HG03439 (cell line): ENCODE results near the gene SCLY.

ENCODE experiments used
- ATAC-seq: cut with Tn5 transposase; IDR thresholded peaks from one replicate; pipeline ENCODE4 v1.9.1; 2021; ENCODE audit warnings: mild to moderate bottlenecking, moderate library complexity; ENCODE audit not compliant: unreplicated experiment

The SCLY gene

DNA sequence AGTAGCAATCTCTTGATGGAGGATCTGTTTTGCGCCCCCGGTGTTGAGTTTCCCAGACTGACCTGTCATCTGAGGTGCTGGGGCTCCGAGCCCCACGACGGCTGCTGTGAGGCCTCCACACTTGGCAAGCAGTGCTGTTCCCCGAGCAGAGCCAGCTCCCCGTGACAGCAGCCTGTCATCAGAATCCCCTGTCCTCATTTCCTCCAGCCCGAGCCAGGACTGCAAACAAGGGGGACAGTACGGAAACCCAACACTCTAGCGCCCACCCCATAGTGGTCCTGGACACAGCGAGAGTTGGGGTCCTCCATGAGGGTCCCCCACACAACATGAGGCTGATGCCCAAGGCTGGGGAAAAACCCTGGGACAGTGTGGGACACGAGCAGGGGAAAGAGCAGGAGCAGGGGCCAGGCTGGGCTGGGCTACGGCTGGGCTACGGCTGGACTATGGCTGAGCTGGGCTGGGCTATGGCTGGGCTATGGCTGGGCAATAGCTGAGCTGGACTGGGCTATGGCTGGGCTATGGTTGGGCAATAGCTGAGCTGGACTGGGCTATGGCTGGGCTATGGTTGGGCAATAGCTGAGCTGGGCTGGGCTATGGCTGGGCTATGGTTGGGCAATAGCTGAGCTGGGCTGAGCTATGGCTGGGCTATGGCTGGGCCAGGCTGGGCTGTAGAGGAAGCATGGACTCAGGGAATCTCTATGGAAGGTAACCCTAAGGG lies 76.2 kb downstream of the SCLY start:
- ATAC-seq: no peak

DNA sequence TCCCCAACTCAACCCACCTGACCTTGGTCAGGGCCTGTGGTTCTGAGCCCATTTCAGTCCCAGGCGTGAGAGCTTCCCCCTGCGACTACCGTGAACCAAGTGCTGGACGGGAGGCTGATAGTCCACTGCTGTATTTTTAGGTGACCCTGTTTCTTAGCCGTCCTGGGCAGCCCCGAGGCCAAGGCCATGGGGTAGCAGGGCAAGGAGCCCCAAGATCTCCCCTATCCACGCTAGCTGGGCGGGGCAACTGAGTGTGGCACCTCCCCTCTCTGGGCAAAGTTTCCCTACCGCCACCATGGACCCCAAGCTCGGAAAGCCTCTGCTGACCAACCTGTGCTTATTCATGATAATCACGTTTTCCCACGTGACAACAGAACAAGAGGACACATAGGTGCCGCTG lies 77.1 kb downstream of the SCLY start:
- no peak for ATAC-seq

DNA sequence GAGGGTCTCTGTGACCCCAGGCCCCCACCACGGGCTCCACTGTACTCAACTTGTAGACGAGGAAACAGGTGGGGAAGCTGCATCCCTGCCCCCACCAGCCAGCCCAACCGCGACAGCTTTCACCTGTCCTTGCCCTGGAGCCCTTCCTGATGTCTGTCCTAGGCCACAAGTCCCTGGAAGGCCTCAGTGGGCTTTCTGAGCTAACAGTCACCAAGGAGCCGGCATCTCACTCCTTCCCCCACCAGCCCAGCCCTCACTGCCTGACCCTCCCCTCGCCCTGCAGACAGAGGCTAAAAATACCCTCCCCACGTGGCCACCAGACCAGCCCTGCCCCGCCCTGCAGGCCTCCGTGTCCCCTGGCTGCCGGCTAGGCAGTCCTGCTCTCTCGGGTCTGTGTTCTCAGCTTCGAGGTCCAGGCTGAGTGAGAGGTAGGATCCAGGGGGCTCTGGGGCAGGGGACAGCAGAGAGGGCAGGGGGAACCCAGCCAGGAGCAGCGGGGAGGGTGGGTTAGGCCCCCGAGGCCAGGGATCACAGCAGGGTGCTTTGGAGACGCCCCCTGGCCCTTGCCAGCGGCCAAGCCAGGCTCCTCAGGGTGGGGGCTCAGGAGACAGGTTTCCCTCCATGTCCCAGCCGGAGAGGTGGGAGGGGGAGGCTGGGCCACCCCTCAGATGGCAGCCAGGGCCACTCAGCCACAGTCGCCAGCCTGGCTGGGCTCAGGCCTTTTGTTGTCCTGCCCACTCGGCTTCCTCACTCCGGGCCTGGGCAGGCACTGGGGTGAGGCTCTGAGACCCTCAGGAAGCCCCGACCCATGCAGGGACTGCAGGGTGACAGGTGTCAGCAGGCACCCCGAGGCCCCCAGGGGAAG lies 77.8 kb downstream of the SCLY start, which contains the start of gene KLHL30:
TSS of gene KLHL30 (plus strand) at position 338 of the 865 bp plus-strand sequence. CDS start 2,087 bp downstream, outside the sequence.
- no peak for ATAC-seq

DNA sequence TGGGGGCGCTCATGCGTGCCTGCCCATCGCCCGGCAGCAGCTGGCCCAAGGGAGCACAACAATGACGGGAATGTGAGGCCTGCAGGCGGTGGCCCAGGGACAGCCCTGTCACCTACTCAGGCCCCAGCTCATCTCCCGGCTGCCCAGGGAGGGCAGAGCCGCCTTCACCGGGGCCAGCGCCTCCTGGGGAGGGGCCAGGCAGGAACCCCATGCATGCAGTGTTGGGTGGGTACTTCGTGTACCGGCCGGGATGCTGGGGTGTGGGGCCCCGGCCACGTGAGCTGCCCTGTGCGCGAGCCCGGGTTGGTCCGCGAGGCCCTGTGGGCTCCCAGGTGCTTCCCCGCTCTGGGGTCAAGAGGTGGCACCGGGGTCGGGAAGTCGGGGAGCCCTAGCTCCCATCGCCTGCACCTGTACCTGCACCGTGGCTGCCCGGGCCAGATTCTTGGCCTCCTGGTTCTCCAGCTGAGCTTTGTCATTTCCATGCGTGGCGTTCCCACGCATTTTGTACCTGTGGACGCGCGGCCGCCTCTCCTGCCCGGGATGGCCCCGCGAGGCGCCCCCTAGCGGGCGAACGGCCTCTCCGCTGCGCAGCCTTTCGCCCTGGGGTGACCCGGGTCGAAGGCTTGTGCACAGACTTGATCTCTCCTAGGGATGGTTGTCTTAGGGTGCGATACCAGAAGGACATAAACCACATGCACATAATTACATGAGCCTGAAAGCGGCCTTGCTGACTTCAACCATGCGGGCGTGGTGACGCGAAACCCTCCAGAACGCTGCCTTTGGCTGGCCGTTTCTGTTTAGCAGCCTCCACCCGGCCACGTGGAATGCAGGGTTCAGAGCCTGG lies 78.6 kb downstream of the SCLY start:
- no peak for ATAC-seq

DNA sequence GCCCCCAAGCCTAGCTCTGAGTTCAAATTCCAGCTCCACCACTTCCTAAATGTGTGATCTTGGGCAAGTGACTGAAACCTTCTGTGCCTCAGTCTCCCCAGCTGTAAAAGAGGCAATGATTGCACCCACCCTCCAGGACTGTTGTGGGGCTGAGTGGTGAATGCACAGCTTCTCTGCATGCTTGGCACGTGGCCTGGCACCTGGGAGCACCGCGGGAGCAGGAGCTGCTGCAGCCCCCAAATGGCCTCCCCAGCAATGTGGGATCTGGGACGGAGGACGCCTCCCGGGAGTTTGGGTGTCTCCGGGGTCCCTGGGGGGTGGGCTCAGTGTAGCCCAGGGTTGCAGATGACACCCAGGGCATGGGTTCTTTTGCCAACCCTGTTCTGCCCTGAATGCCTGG lies 79.2 kb downstream of the SCLY start:
- ATAC-seq: no peak

DNA sequence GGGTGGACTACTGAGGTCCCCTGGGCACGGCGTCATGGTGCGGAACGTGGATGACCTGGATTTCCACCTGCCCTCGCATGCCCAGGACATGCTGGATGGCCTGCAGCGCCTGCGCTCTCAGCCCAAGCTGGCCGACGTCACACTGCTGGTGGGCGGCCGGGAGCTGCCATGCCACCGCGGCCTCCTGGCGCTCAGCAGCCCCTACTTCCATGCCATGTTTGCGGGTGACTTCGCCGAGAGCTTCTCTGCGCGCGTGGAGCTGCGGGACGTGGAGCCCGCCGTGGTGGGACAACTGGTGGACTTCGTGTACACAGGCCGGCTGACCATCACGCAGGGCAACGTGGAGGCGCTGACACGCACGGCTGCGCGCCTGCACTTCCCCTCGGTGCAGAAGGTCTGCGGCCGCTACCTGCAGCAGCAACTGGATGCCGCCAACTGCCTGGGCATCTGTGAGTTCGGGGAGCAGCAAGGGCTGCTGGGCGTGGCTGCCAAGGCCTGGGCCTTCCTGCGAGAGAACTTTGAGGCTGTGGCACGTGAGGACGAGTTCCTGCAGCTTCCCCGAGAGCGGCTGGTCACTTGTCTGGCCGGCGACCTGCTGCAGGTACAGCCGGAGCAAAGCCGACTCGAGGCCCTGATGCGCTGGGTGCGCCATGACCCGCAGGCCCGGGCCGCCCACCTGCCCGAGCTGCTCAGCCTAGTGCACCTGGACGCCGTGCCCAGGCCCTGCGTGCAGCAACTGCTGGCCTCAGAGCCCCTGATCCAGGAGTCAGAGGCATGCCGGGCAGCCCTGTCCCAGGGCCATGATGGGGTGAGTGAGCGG lies 80.1 kb downstream of the SCLY start:
- ATAC-seq: no peak

DNA sequence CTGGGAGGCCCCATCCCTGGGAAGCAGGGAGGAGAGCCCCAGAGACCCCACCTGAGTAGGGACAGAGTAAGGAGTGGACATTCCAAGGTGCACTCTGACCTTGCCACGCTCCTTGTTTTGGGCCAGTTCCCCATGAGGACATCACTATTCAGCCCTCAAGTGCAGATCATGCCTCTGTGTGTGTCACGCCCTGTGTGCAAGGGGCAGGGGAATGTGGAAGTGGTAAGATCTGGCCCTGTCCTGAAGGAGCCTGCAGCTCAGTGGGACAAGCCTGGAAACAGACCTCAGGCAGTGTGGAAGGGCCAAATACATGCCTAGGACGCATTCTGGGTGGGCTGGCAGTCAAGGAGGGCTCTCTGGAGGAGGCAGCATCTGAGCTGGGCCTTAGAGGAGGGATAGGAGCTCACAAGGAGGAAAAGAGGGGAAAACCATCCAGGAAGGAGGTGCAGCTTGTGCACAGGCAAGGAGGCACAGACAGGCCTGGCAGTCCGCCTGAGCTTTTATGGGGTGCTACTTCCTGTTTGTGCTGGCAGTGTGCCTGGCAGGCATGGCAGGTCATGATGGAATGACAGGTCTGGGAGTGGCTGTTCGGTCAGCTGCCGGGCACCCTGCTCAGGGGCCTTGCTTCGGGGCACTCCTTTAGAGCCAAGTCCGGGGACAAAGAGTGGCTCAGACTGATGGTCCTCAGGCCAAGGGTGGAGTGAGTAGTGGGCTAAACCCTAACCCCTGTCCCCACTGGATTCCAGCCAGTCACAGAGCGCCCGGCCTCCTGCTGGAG lies 80.9 kb downstream of the SCLY start:
- no peak for ATAC-seq

DNA sequence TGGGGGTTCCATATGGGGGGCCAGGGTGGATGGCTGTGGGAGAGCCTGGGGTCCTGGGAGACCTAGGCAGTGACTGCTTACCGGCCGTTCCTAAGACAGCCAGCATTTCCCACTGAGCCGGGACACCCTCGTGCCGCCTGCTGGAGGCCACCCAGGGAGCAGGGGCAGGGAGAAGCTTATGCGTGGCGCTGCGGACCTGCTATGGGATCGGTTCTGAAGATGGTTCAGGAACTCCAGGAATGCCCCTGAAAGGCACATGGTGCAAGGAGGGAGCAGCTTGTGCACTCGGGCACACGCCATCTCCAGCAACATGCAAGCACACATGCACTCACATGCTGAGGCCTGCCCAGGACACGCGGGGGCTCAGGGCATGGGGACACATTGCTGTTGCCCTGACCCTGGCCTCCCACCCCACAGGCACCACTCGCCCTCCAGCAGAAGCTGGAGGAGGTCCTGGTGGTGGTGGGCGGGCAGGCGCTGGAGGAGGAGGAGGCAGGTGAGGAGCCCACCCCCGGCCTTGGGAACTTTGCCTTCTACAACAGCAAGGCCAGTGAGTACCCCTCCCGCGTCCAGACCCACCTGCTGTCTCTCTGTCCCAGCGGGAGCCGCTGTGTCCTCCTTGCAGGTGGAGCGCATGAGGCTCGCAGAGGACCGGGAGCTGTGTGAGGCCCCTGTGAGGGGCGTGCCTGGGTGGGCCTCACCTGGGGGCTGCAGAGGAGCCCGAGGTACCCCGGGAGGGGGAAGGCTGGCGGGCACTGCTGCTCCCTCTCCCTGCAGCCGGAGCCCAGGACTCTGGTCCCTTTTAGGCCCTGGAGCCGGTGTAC lies 81.8 kb downstream of the SCLY start:
- no peak for ATAC-seq

DNA sequence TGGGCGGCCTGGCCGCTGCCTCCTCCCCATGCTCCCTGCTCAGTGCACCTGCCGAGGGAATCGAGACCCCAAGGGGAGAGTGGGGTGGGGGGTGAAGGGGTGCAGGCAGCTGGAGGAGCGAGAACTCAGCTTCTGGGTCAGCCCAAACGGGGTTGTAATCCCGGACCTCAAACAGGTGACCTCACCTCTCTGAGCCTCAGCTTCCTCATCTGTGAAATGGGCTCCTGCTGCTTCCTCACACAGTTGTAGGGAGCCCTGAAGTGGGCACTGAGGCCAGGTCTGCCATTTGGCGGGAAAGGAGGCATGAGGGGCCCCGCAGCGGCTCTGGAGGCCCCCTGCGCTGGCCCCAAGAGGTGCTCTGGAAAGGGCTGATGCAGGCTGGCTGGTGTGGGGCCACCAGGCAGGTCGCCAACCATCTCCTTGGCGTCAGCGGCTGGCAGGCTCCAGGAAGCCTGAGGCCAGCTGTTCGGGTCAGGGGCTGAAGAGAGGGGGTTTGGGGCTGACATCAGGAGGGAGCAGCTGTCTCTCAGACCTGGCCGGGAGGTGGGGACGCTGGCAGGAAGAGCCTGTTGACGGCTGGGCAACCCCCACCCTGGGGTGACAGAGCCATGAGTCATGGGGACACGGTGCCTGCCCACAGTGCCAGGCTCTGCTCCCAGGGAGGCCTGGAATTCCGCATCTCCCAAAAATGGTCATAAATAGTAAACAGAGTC lies 82.6 kb downstream of the SCLY start:
- ATAC-seq: no peak

DNA sequence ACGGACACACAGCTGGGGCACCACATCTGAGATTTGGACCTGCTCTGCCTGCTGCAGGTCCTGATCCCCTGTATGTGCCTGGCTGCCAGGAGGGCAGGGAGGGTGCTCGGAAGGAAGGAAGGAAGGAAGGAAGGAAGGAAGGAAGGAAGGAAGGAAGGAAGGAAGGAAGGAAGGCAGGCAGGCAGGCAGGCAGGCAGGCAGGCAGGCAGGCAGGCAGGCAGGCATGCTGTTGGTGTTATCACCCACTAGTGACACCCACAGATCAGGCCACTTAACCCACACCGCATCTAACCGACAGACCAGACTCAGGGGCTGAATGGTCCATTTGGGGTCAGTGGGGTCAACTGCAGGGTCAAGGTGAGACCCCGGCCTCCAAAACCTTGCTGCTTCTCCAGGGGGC lies 83.5 kb downstream of the SCLY start:
- ATAC-seq: no peak

DNA sequence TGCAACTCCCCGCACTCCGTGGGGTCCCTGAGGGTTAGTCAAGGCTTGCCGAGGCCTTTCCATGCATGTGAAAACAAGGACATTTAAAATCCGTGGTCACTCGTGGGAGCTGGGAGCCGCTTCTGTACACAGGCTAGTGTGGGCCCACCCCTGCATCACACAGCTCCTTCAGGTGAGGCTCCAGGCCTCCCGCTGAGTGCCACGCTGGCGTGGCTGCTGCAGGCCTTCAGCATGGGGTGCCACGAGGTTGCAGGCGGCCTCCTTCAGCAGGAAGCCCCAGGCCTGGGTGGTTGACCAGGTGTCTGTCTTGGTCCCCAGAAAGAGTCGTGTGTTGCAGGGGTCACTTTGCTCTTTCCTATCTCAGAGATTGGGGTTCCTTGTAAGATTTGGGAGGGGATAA lies 84.2 kb downstream of the SCLY start:
- no peak for ATAC-seq

DNA sequence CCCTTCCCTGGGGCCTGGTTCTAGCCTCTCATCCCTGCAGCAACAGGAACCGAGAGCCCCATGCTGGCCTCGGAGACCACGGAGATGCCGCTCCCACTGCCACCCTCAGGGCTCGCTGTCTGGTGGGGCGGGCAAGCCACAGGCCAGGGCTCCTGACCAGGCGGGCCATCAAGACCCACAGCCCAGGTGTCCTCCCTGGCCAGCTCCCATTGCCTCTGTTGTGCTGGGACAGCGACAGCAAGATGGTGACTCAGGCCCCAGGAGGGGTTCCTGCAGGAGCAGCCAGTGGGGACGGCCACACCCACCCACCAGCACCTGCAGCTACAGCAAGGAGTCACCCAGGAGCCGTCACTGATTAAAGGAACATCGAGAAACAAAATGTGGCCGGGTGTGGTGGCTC lies 85.0 kb downstream of the SCLY start:
- no peak for ATAC-seq

DNA sequence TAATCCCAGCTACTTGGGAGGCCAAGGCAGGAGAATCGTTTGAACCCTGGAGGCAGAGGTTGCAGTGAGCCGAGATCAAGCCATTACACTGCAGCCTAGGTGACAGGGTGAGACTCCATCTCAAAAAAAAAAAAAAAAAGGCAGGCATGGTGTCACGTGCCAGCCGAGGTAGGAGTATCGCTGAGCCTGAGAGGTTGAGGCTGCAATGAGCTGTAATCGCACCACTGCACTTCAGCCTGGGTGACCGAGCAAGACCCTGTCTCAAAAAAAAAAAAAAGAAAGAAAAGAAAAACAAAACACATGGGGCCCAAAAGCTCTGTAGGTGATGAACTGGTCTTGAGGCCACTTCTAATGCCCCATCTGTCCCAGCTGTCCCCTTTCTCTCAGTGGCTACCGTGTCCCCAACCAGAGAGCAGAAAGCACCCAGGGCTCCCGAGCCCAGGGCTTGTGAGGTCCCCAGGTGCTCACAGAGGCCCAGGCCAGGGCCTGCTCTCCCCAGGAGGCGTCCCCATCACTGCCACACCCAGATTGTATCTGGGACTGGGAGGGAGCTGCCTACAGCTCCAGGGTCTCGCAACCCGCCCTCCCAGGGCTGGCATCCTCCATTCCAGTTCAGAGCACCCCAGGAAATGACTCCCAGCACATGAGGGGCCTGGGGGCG lies 86.2 kb downstream of the SCLY start:
- ATAC-seq: no peak

DNA sequence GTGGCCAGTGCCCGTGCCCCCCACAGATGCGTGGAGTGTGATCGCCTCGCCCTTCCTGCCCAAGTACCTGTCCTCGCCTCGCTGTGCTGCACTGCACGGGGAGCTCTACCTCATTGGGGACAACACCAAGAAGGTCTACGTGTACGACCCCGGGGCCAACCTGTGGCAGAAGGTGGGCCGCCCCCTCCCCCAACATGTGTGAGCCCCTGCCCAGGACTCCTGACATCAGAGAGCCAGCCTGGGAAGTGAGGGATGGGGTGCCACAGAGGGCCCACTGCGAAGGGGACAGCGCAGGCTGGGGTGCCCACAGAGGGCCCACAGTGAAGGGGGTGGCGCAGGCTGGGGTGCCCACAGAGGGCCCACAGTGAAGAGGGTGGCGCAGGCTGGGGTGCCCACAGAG lies 88.2 kb downstream of the SCLY start:
- no peak for ATAC-seq
